Measurements from ENCODE around the gene DMAC2.

GRCh38 chr19:41411100-41411967 is 28.4 kb downstream of the DMAC2 start:
- TF ChIP-seq EP300 (conservative IDR thresholded peaks at IDR 0.05; ENCODE audit: poor library complexity, severe bottlenecking) = no peak
- TF ChIP-seq REST (IDR thresholded peaks at IDR 0.05; ENCODE audit: borderline replicate concordance) = no peak
- TF ChIP-seq CTCF (IDR thresholded peaks at IDR 0.05; ENCODE audit: poor library complexity, severe bottlenecking) = no peak
- no peak for TF ChIP-seq EZH2 (IDR thresholded peaks at IDR 0.05; ENCODE audit: borderline replicate concordance, insufficient read depth, low read length, poor library complexity, severe bottlenecking)
- no peak for TF ChIP-seq SMC3 (conservative IDR thresholded peaks at IDR 0.05; ENCODE audit: poor library complexity)
- TF ChIP-seq POLR2AphosphoS5 (IDR thresholded peaks at IDR 0.05) = no peak

All from neural cell (in vitro differentiated cells).